HFF-Myc (cell line): ENCODE measurements around the gene ARHGAP6.
"Not testable (repeated sequence)": the region's sequence is repeated elsewhere in the genome, so short reads cannot be mapped to it uniquely, and the experiment has no call there.

Experiments used
- DNase-seq: peaks from one replicate; pipeline ENCODE4 v3.0.0-alpha.2; 2011; ENCODE audit warnings: low read depth; ENCODE audit errors: extremely low read depth
- H3K4me3 ChIP-seq: replicated peaks from 2 replicates; pipeline ENCODE4 v1.5.1; 2011; ENCODE audit warnings: low read depth, mild to moderate bottlenecking, control low read depth, low read length
- CTCF ChIP-seq: IDR thresholded peaks from 2 replicates; pipeline ENCODE4 v1.5.1; 2012; ENCODE audit warnings: mild to moderate bottlenecking, low read depth, low read length, control low read depth; ENCODE audit errors: missing control alignments

Gene ARHGAP6

GRCh38 chrX:11374570-11374969 lies 291.1 kb downstream of the ARHGAP6 start:
- no peak for DNase-seq
- H3K4me3 ChIP-seq: no peak overlapping the region
- TF ChIP-seq CTCF: no peak

GRCh38 chrX:11371106-11371505 lies 294.6 kb downstream of the ARHGAP6 start:
- no peak overlapping the region for H3K4me3 ChIP-seq
- DNase-seq: no peak
- no peak for TF ChIP-seq CTCF

- no peak for TF ChIP-seq CTCF
- peak; percentile 49 for DNase-seq
- H3K4me3 ChIP-seq: no peak overlapping the region
Measured at GRCh38 chrX:11367609-11368430, 297.9 kb downstream of the ARHGAP6 start.

GRCh38 chrX:11366998-11367595 lies 298.6 kb downstream of the ARHGAP6 start:
- no peak overlapping the region for H3K4me3 ChIP-seq
- TF ChIP-seq CTCF: no peak
- no peak for DNase-seq

GRCh38 chrX:11365426-11365825 lies 300.3 kb downstream of the ARHGAP6 start:
- DNase-seq: no peak
- no peak overlapping the region for H3K4me3 ChIP-seq
- no peak for TF ChIP-seq CTCF

- no peak for TF ChIP-seq CTCF
- no peak overlapping the region for H3K4me3 ChIP-seq
- DNase-seq: no peak
Measured at GRCh38 chrX:11364835-11365234, 300.9 kb downstream of the ARHGAP6 start.

- DNase-seq, H3K4me3 ChIP-seq: not testable (repeated sequence)
Measured at GRCh38 chrX:11363825-11364224, 301.9 kb downstream of the ARHGAP6 start.
